ENCODE measurements around the gene FAM83F.

Gene FAM83F

DNA sequence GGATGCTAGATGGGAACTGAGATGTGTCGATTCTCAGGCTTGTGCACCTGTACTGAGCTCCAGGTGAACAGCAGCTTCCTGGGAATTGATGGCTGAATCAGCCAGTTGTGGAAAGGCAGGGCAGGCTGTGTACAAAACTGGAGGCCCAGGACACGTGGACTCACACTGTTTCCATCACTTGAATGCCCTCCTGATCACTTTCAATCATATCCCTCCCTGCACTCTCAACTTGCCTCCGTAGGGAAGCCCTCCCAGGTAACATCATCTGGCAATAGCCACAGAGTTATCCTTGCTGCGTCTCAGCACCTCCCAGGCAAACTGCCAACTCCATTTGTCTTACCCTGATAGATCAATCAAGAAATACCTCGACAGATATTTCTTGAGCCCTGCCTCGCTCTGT lies 10.1 kb downstream of the FAM83F start:
- Histone ChIP-seq H3K36me3 (ENCODE audit: insufficient read depth, low read length) (no peaks in the 10 kb centered on the region), H3K4me1 (ENCODE audit: control insufficient read depth, insufficient read depth, low read length, unreplicated experiment) (no peaks in the 10 kb centered on the region), H3K4me3 (ENCODE audit: low read depth, low read length) (no peak overlapping the region), H2AFZ (ENCODE audit: low read length, unreplicated experiment) (no peak overlapping the region), H3K27me3 (ENCODE audit: insufficient read depth, low read length) (peaks cover 22% of the 10 kb centered on the region), H3K79me2 (ENCODE audit: control insufficient read depth, insufficient read depth, low read length, unreplicated experiment) (no peaks in the 10 kb centered on the region), H3K27ac (ENCODE audit: low read depth, low read length) (no peak overlapping the region)

DNA sequence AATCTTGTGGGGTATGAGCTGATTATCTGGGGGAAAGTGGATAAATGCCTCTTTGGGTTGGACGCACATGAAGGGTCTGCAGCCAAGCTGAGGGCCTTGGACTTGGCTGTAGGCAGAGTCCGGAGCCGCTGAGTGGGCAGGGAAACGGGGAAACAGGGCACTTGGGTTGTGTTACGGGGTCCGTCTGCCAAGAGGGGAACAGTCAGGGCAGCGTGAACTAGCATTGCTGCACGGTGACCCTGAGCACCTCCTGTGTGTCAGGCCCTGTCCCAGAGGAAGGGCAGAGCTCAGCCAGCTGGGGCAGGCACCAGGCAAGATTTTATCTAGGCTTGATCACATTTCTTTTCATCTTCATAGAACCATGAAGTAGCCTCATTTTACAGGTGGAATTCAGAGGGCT lies 11.9 kb downstream of the FAM83F start:
- H3K79me2 ChIP-seq (ENCODE audit: control insufficient read depth, insufficient read depth, low read length, unreplicated experiment) = no peaks in the 10 kb centered on the region
- H3K4me3 ChIP-seq (ENCODE audit: low read depth, low read length) = no peak overlapping the region

DNA sequence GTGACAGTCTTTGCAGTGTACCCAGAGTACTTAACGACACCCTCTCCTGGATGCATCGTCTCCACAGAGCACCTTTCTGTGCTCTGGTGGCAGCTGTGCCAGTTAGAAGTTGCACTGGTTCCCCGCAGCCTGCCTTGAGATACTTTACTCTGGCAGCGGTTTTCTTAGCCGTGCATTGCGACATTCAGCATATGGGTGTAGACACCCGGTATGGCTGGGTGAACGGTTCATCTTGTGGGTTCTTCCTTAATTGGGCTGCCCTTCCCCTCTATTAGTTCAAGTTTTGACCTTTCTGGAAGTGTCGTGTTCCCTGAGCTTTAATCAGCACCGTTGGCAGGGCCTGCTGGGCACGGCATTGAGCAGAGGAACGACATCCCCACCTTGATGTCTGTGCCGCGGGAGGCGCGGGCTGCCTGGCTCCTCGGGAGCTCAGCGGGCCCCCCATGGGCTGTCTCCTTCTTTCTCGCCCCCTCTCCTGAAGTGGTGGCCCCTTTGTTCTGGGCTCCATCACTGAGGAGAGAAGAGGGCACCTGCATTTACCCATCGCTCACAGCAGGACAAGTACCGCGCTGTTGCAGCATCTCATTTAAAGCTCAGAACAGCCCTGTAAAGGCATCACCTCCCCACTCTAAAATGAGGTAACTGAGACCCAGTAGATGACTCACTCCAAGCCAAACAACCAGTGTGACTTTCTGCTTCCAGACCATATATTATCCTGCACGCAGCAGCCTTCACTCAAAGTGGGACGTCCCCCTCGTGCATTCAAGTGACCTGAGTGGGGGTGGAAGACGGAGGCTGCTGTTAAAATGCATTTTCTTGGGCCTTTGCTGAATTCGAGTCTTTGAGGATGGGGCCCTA lies 13.3 kb downstream of the FAM83F start:
- H2AFZ ChIP-seq (ENCODE audit: low read length, unreplicated experiment) = no peak overlapping the region
- H3K79me2 ChIP-seq (ENCODE audit: control insufficient read depth, insufficient read depth, low read length, unreplicated experiment) = no peaks in the 10 kb centered on the region

More for the DNA sequence above, 11.9 kb downstream of the FAM83F start:
- H2AFZ ChIP-seq (ENCODE audit: low read length, unreplicated experiment) = no peak overlapping the region
- H3K27me3 ChIP-seq (ENCODE audit: insufficient read depth, low read length) = peaks cover 32% of the 10 kb centered on the region
- no peaks in the 10 kb centered on the region for H3K4me1 ChIP-seq (ENCODE audit: control insufficient read depth, insufficient read depth, low read length, unreplicated experiment)
- H3K27ac ChIP-seq (ENCODE audit: low read depth, low read length) = no peak overlapping the region
- H3K36me3 ChIP-seq (ENCODE audit: insufficient read depth, low read length) = no peaks in the 10 kb centered on the region

DNA sequence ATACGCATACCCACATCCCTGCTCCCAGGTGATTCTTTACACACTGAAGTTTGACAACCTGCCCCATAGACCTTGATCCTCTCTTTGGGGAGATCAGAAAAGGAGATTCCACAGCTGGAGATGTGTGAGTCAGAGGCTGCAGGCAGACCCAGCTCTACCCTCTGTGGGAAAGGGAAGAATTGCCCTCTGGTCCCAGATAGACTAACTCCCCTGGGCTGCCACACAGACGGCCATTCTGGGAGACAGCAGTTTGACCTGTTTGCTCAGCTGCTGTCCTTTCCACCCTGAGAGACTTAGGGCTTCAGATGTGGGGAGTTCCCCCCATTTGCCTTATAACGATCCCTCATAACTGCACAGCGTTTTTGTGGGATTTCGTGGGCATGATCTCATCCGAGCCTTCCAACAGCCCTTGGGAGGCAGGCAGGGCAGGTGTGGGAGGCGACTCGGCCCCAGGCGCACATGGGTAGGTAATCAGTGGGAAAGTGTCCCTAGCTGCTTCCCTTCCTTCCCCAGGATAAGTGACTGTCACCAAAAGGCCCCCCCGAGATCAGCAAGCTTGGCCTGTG lies 14.1 kb downstream of the FAM83F start:
- no peaks in the 10 kb centered on the region for H3K4me1 ChIP-seq (ENCODE audit: control insufficient read depth, insufficient read depth, low read length, unreplicated experiment)
- H3K4me3 ChIP-seq (ENCODE audit: low read depth, low read length) = no peak overlapping the region
- H3K36me3 ChIP-seq (ENCODE audit: insufficient read depth, low read length) = no peaks in the 10 kb centered on the region
- H3K27me3 ChIP-seq (ENCODE audit: insufficient read depth, low read length) = peaks cover 32% of the 10 kb centered on the region
- no peaks in the 10 kb centered on the region for H3K79me2 ChIP-seq (ENCODE audit: control insufficient read depth, insufficient read depth, low read length, unreplicated experiment)
- no peak overlapping the region for H2AFZ ChIP-seq (ENCODE audit: low read length, unreplicated experiment)
- H3K27ac ChIP-seq (ENCODE audit: low read depth, low read length) = no peak overlapping the region

More for the DNA sequence above, 13.3 kb downstream of the FAM83F start:
- Histone ChIP-seq H3K4me3 (ENCODE audit: low read depth, low read length) (no peak overlapping the region), H3K27me3 (ENCODE audit: insufficient read depth, low read length) (peaks cover 32% of the 10 kb centered on the region), H3K27ac (ENCODE audit: low read depth, low read length) (no peak overlapping the region), H3K4me1 (ENCODE audit: control insufficient read depth, insufficient read depth, low read length, unreplicated experiment) (no peaks in the 10 kb centered on the region), H3K36me3 (ENCODE audit: insufficient read depth, low read length) (no peaks in the 10 kb centered on the region)

DNA sequence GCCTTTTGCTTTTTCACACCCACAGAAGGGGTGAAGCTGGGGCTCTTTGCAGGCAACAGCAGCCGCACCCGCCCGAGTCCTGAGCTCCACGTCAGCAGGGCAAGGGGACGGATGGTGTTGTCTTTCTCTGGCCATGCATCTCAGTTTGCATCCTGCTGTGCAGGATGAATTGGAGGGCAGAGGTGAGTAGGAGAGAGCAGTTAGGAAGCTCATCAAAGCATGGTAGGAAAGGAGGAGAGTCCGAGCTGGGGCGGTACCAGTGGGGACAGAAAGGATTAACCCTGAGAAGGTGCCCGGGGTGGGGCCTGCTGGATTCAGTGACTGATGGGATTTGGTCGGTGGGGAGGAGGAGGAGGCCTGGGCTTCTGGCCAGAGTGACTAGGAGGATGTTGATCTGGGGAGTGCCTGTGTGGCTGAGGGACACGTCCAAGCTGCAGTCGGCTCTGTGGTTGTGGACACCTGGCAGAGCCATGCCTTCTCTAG lies 14.6 kb downstream of the FAM83F start:
- no peaks in the 10 kb centered on the region for H3K79me2 ChIP-seq (ENCODE audit: control insufficient read depth, insufficient read depth, low read length, unreplicated experiment)
- no peak overlapping the region for H2AFZ ChIP-seq (ENCODE audit: low read length, unreplicated experiment)
- peaks cover 32% of the 10 kb centered on the region for H3K27me3 ChIP-seq (ENCODE audit: insufficient read depth, low read length)
- H3K36me3 ChIP-seq (ENCODE audit: insufficient read depth, low read length) = no peaks in the 10 kb centered on the region
- no peak overlapping the region for H3K27ac ChIP-seq (ENCODE audit: low read depth, low read length)
- H3K4me1 ChIP-seq (ENCODE audit: control insufficient read depth, insufficient read depth, low read length, unreplicated experiment) = no peaks in the 10 kb centered on the region
- H3K4me3 ChIP-seq (ENCODE audit: low read depth, low read length) = no peak overlapping the region

DNA sequence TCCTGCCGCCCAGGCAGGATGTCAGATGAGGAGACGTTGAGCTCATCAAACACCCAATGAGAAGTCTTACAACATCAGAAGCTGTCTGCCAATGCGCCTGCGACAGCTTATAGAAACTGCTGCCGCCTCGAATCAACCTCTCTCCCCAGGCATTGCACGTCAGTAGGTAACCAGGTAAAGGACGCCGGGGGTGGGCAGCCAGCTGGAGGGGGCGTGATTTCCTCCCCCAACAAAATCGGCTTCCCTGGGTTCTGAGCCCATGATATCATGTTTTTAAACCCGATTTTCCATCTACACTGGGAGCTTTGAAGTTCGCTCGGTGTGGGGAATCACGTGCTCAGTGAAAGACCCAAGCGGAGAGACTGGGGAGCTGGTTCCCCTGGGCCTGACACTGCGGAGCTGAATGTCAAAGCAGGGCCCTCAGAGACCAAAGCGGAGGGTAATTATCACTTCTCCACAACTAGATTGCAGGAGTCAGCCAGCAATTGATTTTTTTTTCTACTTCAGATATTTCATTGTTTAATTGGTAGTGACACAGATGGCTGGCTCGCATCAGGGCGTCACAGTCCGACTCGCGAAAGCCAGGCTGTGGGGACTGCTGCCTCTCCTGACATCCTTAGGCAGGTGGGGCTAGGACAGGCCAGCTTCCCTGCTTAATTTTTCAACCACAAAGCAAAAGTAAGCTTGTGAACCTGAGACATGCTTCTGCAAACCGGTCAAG lies 15.4 kb downstream of the FAM83F start:
- Histone ChIP-seq H2AFZ (ENCODE audit: low read length, unreplicated experiment) (no peak overlapping the region), H3K4me3 (ENCODE audit: low read depth, low read length) (no peak overlapping the region), H3K36me3 (ENCODE audit: insufficient read depth, low read length) (no peaks in the 10 kb centered on the region), H3K27ac (ENCODE audit: low read depth, low read length) (no peak overlapping the region), H3K4me1 (ENCODE audit: control insufficient read depth, insufficient read depth, low read length, unreplicated experiment) (no peaks in the 10 kb centered on the region), H3K79me2 (ENCODE audit: control insufficient read depth, insufficient read depth, low read length, unreplicated experiment) (no peaks in the 10 kb centered on the region), H3K27me3 (ENCODE audit: insufficient read depth, low read length) (peaks cover 39% of the 10 kb centered on the region)

DNA sequence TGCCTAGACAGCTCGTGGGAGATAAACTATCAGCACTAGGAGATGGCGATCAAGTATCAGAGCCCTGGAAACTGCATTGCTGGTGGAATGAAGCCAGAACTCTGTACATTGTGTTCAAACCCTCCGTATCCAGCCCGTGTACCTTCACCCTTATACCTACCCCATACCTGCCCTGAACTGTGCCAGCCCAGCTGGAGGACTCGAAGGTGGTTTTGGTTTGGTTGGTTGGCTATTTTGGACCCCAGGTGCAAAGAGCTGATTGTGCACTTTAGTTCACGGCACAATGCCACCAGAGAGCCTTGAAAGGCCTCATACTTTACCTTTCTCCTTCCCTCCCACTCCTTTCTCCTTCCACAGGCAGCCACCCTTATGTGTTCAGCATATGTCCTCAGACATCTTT lies 16.0 kb downstream of the FAM83F start:
- H3K4me1 ChIP-seq (ENCODE audit: control insufficient read depth, insufficient read depth, low read length, unreplicated experiment) = no peaks in the 10 kb centered on the region
- no peak overlapping the region for H2AFZ ChIP-seq (ENCODE audit: low read length, unreplicated experiment)
- no peak overlapping the region for H3K4me3 ChIP-seq (ENCODE audit: low read depth, low read length)

DNA sequence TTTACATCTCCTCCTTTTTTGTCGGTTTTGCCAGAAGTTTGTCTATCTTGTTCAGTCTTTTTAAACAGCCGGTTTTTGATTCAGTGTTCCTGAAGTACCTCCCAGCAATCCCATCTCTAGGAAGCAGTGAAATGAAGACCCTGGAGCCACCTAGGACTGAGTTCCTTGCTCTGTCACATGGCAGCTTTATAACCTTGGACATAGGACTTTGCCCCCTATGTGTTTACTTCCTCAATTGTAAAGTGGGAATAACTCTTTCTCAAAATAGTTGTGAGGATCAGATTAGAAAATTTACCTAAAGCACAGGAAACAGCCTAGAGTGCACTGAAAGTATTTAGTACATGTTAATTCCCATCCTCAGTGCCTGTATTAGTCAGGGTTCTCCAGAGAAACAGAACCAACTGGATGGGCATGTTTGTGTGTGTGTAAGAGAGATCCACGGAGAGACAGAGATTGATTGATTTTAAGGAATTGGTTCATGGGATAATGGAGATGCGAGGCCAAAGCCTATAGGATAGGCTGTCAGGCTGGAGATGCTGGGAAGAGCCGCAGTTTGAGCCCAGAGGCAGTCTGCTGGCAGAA lies 20.0 kb downstream of the FAM83F start:
- peaks cover 17% of the 10 kb centered on the region for H3K27me3 ChIP-seq (ENCODE audit: insufficient read depth, low read length)
- H3K79me2 ChIP-seq (ENCODE audit: control insufficient read depth, insufficient read depth, low read length, unreplicated experiment) = no peaks in the 10 kb centered on the region
- H3K27ac ChIP-seq (ENCODE audit: low read depth, low read length) = no peak overlapping the region
- H2AFZ ChIP-seq (ENCODE audit: low read length, unreplicated experiment) = no peak overlapping the region
- no peaks in the 10 kb centered on the region for H3K4me1 ChIP-seq (ENCODE audit: control insufficient read depth, insufficient read depth, low read length, unreplicated experiment)
- H3K4me3 ChIP-seq (ENCODE audit: low read depth, low read length) = no peak overlapping the region
- H3K36me3 ChIP-seq (ENCODE audit: insufficient read depth, low read length) = no peaks in the 10 kb centered on the region

More for the DNA sequence above, 16.0 kb downstream of the FAM83F start:
- Histone ChIP-seq H3K79me2 (ENCODE audit: control insufficient read depth, insufficient read depth, low read length, unreplicated experiment) (no peaks in the 10 kb centered on the region), H3K36me3 (ENCODE audit: insufficient read depth, low read length) (no peaks in the 10 kb centered on the region), H3K27ac (ENCODE audit: low read depth, low read length) (no peak overlapping the region), H3K27me3 (ENCODE audit: insufficient read depth, low read length) (peaks cover 39% of the 10 kb centered on the region)

DNA sequence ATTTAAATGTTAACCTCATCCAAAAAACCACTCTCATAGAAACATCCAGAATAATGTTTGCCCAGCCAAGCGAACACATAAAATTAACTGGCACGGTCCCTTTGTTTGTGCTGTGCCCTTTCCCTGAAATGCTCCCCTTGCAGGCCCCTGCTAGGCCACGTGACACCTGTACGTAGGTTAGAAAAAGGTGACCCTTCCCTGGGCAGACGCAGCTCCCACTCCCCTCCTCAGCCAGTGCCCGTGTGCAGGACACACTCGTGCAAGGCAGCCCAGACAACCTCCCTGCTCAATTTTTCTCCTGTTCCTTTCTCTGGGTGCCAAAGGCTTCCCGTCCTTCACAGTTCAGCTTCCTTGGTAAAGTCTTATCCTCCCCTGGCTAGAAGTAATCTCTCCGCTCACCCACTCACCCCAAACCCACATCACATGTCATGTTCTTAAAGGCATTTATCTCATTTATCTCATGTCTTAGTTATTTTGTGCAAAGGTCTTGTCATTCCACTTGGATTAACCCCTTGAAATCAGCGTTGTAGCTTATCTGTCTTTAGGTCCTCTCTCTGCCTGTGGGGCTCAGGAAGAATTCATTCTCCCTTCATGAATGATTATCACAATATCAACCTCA lies 20.7 kb downstream of the FAM83F start:
- no peak overlapping the region for H2AFZ ChIP-seq (ENCODE audit: low read length, unreplicated experiment)
- no peaks in the 10 kb centered on the region for H3K79me2 ChIP-seq (ENCODE audit: control insufficient read depth, insufficient read depth, low read length, unreplicated experiment)
- H3K4me3 ChIP-seq (ENCODE audit: low read depth, low read length) = no peak overlapping the region
- H3K27ac ChIP-seq (ENCODE audit: low read depth, low read length) = no peak overlapping the region
- no peaks in the 10 kb centered on the region for H3K36me3 ChIP-seq (ENCODE audit: insufficient read depth, low read length)
- H3K27me3 ChIP-seq (ENCODE audit: insufficient read depth, low read length) = peaks cover 10% of the 10 kb centered on the region
- H3K4me1 ChIP-seq (ENCODE audit: control insufficient read depth, insufficient read depth, low read length, unreplicated experiment) = no peaks in the 10 kb centered on the region

DNA sequence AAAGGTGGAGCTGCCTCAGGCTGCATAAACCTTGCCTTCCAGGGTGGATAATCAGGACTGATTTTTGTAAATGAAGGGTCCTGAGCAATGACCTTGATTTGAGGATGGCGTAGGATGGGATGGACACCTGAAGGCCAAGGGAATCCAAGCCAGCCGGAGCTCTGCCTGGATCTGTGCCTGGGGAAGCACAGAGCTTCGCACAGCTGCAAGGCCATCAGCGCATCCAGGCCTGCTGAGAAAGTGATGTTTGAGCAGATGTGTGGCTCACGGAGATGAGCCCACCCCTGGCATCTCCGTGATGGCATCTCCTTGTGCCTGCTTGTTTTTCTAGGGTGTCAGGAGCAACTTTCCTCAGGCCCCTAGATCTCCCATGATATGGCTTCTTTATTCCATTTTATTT lies 23.3 kb downstream of the FAM83F start:
- H3K27ac ChIP-seq (ENCODE audit: low read depth, low read length) = no peak overlapping the region

More for the DNA sequence above, 23.3 kb downstream of the FAM83F start:
- Histone ChIP-seq H2AFZ (ENCODE audit: low read length, unreplicated experiment) (no peak overlapping the region), H3K4me3 (ENCODE audit: low read depth, low read length) (no peak overlapping the region), H3K4me1 (ENCODE audit: control insufficient read depth, insufficient read depth, low read length, unreplicated experiment) (no peaks in the 10 kb centered on the region), H3K27me3 (ENCODE audit: insufficient read depth, low read length) (peaks cover 7% of the 10 kb centered on the region), H3K36me3 (ENCODE audit: insufficient read depth, low read length) (no peaks in the 10 kb centered on the region), H3K79me2 (ENCODE audit: control insufficient read depth, insufficient read depth, low read length, unreplicated experiment) (no peaks in the 10 kb centered on the region)
